ENCODE results near the gene ERVFRD-1. TPM values are rescaled to one million over a fixed set of nuclear protein-coding genes. Genes with fewer than 3 reads are reported as not detected.
A peak's percentile ranks its signal among the peaks of the same experiment; 100 is the strongest.

ERVFRD-1 gene
- total and polyA plus RNA-seq, 2 of the 13 experiments (the other 11 are each of a cell fraction or from before 2014, with no cell fraction given): not detected

DNA sequence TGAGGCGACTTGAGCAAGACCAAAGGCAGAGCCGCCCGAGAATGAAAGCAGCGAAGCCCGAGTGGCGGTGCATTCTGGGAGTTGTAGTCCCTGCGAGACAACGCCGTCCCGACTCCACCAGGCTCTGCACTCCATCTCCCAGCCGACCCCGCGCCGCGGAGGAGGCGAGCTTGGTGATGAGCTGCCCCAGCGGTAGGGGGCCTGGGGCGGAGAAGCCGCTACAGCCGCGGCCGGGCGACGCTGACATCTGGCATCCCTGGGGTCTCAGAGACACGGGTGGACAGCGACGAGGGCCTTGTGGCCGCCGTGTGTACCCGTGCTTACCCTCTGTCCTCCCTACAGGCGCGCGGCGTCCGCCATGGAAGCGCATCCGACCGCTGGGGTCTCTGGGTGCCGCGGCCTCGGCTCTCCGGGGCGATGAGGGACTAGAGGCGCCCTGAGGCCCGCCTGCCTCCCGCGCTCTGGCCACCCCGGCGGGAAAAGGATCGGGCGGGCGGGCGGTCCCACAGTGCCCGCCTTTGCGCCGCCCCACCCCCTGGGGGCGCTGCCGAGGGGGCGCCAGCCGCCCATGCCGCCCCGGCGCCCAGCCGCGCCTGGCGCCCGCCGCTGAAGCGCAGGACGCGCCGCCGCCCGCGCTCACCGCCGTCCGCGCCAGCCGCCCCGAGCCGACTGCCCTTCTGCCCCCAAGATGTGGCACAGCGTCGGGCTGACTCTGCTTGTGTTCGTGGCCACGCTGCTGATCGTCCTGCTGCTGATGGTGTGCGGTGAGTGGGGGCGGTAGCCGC is 17.7 kb downstream of the ERVFRD-1 start, which contains the start of gene SMIM13 (continued):
- TF ChIP-seq ZNF572 (CRISPR knock-in tag; IDR thresholded peaks at IDR 0.05): no peak; the same call in 1 of the 2 replicates
- no peak for TF ChIP-seq POLR2AphosphoS2 (IDR thresholded peaks at IDR 0.05; ENCODE audit: low read depth, low read length)
- TF ChIP-seq ZNF766 (CRISPR knock-in tag; IDR thresholded peaks at IDR 0.05; ENCODE audit: borderline replicate concordance): peak; percentile 94; the same call in 1 of the 2 replicates
- TF ChIP-seq ZNF296 (CRISPR knock-in tag; conservative IDR thresholded peaks at IDR 0.05): no peak; the same call in none of the 2 replicates
- TF ChIP-seq MIER2 (CRISPR knock-in tag; IDR thresholded peaks at IDR 0.05): 0 out of 2 replicates have a peak, but pooled peaks have one; percentile 28
- no peak for TF ChIP-seq ZNF180 (CRISPR knock-in tag; IDR thresholded peaks at IDR 0.05; ENCODE audit: borderline replicate concordance, low read depth)
- peak; percentile 74 for TF ChIP-seq ELF1 (CRISPR knock-in tag; IDR thresholded peaks at IDR 0.05)
- TF ChIP-seq ARID3A (IDR thresholded peaks at IDR 0.05; ENCODE audit: low read depth, low read length): no peak
- TF ChIP-seq, protein P1, sequence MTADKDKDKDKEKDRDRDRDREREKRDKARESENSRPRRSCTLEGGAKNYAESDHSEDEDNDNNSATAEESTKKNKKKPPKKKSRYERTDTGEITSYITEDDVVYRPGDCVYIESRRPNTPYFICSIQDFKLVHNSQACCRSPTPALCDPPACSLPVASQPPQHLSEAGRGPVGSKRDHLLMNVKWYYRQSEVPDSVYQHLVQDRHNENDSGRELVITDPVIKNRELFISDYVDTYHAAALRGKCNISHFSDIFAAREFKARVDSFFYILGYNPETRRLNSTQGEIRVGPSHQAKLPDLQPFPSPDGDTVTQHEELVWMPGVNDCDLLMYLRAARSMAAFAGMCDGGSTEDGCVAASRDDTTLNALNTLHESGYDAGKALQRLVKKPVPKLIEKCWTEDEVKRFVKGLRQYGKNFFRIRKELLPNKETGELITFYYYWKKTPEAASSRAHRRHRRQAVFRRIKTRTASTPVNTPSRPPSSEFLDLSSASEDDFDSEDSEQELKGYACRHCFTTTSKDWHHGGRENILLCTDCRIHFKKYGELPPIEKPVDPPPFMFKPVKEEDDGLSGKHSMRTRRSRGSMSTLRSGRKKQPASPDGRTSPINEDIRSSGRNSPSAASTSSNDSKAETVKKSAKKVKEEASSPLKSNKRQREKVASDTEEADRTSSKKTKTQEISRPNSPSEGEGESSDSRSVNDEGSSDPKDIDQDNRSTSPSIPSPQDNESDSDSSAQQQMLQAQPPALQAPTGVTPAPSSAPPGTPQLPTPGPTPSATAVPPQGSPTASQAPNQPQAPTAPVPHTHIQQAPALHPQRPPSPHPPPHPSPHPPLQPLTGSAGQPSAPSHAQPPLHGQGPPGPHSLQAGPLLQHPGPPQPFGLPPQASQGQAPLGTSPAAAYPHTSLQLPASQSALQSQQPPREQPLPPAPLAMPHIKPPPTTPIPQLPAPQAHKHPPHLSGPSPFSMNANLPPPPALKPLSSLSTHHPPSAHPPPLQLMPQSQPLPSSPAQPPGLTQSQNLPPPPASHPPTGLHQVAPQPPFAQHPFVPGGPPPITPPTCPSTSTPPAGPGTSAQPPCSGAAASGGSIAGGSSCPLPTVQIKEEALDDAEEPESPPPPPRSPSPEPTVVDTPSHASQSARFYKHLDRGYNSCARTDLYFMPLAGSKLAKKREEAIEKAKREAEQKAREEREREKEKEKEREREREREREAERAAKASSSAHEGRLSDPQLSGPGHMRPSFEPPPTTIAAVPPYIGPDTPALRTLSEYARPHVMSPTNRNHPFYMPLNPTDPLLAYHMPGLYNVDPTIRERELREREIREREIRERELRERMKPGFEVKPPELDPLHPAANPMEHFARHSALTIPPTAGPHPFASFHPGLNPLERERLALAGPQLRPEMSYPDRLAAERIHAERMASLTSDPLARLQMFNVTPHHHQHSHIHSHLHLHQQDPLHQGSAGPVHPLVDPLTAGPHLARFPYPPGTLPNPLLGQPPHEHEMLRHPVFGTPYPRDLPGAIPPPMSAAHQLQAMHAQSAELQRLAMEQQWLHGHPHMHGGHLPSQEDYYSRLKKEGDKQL (CRISPR knock-in tag; IDR thresholded peaks at IDR 0.05; ENCODE audit: low read depth): no peak
- TF ChIP-seq, protein P2, sequence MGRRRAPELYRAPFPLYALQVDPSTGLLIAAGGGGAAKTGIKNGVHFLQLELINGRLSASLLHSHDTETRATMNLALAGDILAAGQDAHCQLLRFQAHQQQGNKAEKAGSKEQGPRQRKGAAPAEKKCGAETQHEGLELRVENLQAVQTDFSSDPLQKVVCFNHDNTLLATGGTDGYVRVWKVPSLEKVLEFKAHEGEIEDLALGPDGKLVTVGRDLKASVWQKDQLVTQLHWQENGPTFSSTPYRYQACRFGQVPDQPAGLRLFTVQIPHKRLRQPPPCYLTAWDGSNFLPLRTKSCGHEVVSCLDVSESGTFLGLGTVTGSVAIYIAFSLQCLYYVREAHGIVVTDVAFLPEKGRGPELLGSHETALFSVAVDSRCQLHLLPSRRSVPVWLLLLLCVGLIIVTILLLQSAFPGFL (CRISPR knock-in tag; IDR thresholded peaks at IDR 0.05): no peak; the same call in 1 of the 2 replicates
- TF ChIP-seq ZNF496 (CRISPR knock-in tag; IDR thresholded peaks at IDR 0.05; ENCODE audit: insufficient replicate concordance): no peak
- peak; percentile 88 for TF ChIP-seq ZNF292 (CRISPR knock-in tag; IDR thresholded peaks at IDR 0.05; ENCODE audit: borderline replicate concordance, low read depth)
- TF ChIP-seq MAFF (IDR thresholded peaks at IDR 0.05; ENCODE audit: low read depth, low read length): peak; percentile 6; the same call in 1 of the 2 replicates
- peak; percentile 85 for TF ChIP-seq STAT5B (CRISPR knock-in tag; IDR thresholded peaks at IDR 0.05)
- TF ChIP-seq CREM (IDR thresholded peaks at IDR 0.05): peak; percentile 88
- TF ChIP-seq CREM (CRISPR knock-in tag; IDR thresholded peaks at IDR 0.05): no peak
- peak; percentile 90 for TF ChIP-seq NKX3-1 (CRISPR knock-in tag; IDR thresholded peaks at IDR 0.05)
- no peak for TF ChIP-seq ZNF263 (CRISPR knock-in tag; IDR thresholded peaks at IDR 0.05)
- no peak for TF ChIP-seq REL (CRISPR knock-in tag; conservative IDR thresholded peaks at IDR 0.05)
- no peak for TF ChIP-seq CCAR2 (optimal IDR thresholded peaks at IDR 0.05; ENCODE audit: low read depth, low read length)
- peak; percentile 89; the same call in 1 of the 2 replicates for TF ChIP-seq ZFP62 (CRISPR knock-in tag; IDR thresholded peaks at IDR 0.05)
- TF ChIP-seq ZNF136 (CRISPR knock-in tag; IDR thresholded peaks at IDR 0.05; ENCODE audit: low read depth): peak; percentile 89
- TF ChIP-seq KAT7 (CRISPR knock-in tag; IDR thresholded peaks at IDR 0.05; ENCODE audit: borderline replicate concordance): peak; percentile 88

Measured in HepG2 (cell line).